Mucosa of descending colon (tissue), 3 donors: ENCODE results near the gene MTCH2. TPM values are rescaled to one million over a fixed set of nuclear protein-coding genes. Genes with fewer than 3 reads are reported as not detected.

Source experiments
- ATAC-seq: fragments of 200-7000 bp; cut with Tn5 transposase; one replicate; pipeline ENCODE4 v1.9.1; 2020; ENCODE audit warnings: mild to moderate bottlenecking, moderate library complexity
- DNase-seq, 3 donors: peaks; one replicate each; pipeline ENCODE4 v3.0.0-alpha.2; 2020
- H3K36me3 ChIP-seq: fragments of 200-600 bp; one replicate; pipeline ENCODE4 v1.8.0; 2021; ENCODE audit warnings: low read depth, mild to moderate bottlenecking
- H3K4me1 ChIP-seq: fragments of 200-600 bp; one replicate; pipeline ENCODE4 v1.8.0; 2021; ENCODE audit warnings: low read depth, mild to moderate bottlenecking
- H3K4me3 ChIP-seq: fragments of 200-600 bp; one replicate; pipeline ENCODE4 v1.8.0; 2021; ENCODE audit warnings: mild to moderate bottlenecking
- H3K9me3 ChIP-seq: fragments of 200-600 bp; one replicate; pipeline ENCODE4 v1.8.0; 2021; ENCODE audit warnings: mild to moderate bottlenecking
- CTCF ChIP-seq: fragments of 200-600 bp; IDR thresholded peaks from one replicate; pipeline ENCODE4 v1.8.0; 2022; ENCODE audit warnings: antibody characterized with exemption, mild to moderate bottlenecking
- intact Hi-C, 2 donors: fragments of 100-400 bp; cut with DNase I in 1 of 2; cut with micrococcal nuclease in 1 of 2; formaldehyde crosslinking; loops; one replicate each; pipeline versions ENCODE4 v1.11.0 to v1.11.1; 2022; cut with DNase I, micrococcal nuclease
- total RNA-seq, 3 donors: library from RNA; stranded (reverse); fragmentation: NEBNext Ultra II Directional in 2 of 3; extraction: Animal tissue kit (Norgen Biotek cat#: 25700) in 2 of 3; gene quantifications; one replicate each; pipeline versions ENCODE4 v1.2.1 to v1.2.4, GENCODE V29; 2021 to 2023
- donor health status: DM: no; HTN: no; CAD: no; lungs with moderate emphysema.
- donor health status: DM: no; HTN: no; CAD: no.
- donor health status: DM: no; HTN: yes; CAD: no.

Gene MTCH2
- total RNA-seq, 3 donors from 2014 or later: 89.7 to 137 (median 126) TPM

DNA sequence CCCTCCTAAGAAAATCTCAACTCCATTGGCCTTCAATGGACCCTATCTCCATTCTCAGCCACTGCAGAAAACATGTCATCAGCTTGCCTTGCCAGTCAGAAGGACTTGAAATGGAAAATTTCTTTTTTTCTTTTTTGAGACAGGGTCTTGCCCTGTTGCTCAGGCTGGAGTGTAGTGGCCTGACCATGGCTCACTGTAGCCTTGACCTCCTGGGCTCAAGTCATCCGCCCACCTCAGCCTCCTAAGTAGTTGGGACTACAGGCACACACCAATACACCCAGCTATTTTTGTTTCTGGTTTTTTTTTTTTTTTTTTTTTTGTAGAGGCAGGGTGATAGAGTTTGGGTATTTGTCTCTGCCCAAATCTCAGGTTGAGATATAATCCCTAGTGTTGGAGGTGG lies 43.8 kb upstream of the MTCH2 start:
- H3K4me3 ChIP-seq: no peak overlapping the region
- peaks cover 9% of the 10 kb centered on the region for H3K4me1 ChIP-seq
- no peaks in the 10 kb centered on the region for H3K36me3 ChIP-seq
- no peak for DNase-seq
- TF ChIP-seq CTCF: no peak
- intact Hi-C loops: no loop called here
- no peaks in the 10 kb centered on the region for H3K9me3 ChIP-seq
- ATAC-seq: no peak

DNA sequence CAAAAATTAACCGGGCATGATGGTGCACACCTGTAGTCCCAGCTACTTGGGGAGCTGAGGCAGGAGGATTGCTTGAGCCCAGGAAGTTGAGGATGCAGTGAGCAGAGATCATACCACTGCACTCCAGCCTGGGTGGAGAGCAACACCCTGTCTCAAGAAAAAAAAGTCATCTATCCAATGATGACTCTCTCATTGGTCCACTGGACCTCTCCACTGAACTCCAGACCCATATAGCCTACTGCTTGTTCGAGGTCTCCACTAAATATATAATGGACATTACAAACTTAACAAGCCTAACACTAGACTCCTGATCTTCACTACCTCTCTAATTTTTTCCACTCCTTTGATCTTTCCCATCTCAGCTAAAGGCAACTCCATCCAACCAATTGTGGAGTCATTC lies 33.5 kb upstream of the MTCH2 start:
- Histone ChIP-seq H3K9me3 (no peaks in the 10 kb centered on the region), H3K4me3 (no peak overlapping the region), H3K4me1 (no peaks in the 10 kb centered on the region), H3K36me3 (no peaks in the 10 kb centered on the region)
- TF ChIP-seq CTCF: no peak
- DNase-seq (no peak), ATAC-seq (no peak)
- intact Hi-C loops: no loop called here

- intact Hi-C loops: no loop called here
- TF ChIP-seq CTCF: no peak
These were observed 29.9 kb upstream of the MTCH2 start for GRCh38 chr11:47672283-47672730.

DNA sequence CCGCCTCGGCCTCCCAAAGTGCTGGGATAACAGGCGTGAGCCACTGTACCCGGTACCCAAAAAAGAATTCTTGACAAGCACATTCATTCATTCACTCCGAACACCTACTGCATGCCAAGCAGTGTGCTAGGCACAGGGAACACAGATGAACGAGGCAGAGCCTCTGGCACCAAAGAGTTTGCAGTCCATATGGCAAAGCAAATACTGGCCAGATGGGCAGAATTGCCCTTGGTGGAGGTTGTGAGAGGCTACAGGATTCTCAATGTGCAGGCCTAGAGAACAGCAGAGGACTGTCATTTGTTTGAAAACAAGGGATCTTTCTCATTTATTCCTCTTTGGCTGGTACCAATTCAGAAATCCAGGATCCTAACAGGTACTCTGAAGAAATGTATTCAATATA lies 27.5 kb upstream of the MTCH2 start:
- Histone ChIP-seq H3K4me3 (no peak overlapping the region), H3K36me3 (no peaks in the 10 kb centered on the region), H3K4me1 (no peaks in the 10 kb centered on the region), H3K9me3 (no peaks in the 10 kb centered on the region)
- no peak for TF ChIP-seq CTCF
- DNase-seq (no peak), ATAC-seq (no peak)
- intact Hi-C loops: no loop called here

More at GRCh38 chr11:47672283-47672730, 29.9 kb upstream of the MTCH2 start:
- Histone ChIP-seq H3K4me1 (no peaks in the 10 kb centered on the region), H3K9me3 (no peaks in the 10 kb centered on the region), H3K36me3 (no peaks in the 10 kb centered on the region), H3K4me3 (no peak overlapping the region)
- DNase-seq (no peak), ATAC-seq (no peak)

GRCh38 chr11:47668665-47669064 lies 26.3 kb upstream of the MTCH2 start:
- H3K9me3 ChIP-seq: no peaks in the 10 kb centered on the region
- TF ChIP-seq CTCF: no peak
- H3K4me1 ChIP-seq: no peaks in the 10 kb centered on the region
- ATAC-seq (no peak), DNase-seq (no peak)
- no peaks in the 10 kb centered on the region for H3K36me3 ChIP-seq
- intact Hi-C loops: no loop called here
- no peak overlapping the region for H3K4me3 ChIP-seq

DNA sequence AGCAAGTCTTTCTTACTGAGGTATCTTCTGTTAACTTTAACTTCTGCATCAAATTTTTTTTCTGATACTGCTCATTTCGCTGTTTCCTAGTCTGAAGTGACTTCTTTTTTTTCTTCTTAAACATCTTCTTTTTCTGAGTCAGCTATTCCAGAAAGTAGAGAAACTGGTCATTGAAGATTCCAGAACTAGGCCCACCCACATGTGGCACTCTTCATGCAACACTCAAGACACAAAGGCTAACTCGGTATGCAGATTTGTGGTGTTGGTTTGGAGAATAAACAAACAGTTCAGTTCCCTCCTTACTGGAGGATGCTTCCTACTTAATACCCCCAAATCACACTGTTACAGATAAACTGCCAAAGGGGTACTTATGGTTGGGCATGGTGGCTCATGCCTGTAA lies 25.2 kb upstream of the MTCH2 start:
- no peaks in the 10 kb centered on the region for H3K36me3 ChIP-seq
- H3K9me3 ChIP-seq: no peaks in the 10 kb centered on the region
- no peak for DNase-seq
- no peak for ATAC-seq
- H3K4me1 ChIP-seq: no peaks in the 10 kb centered on the region
- TF ChIP-seq CTCF: no peak
- H3K4me3 ChIP-seq: no peak overlapping the region
- intact Hi-C loops: no loop called here
